HEK293 (cell line): ENCODE measurements around the gene PGAP6.
A peak's percentile ranks its signal among the peaks of the same experiment; 100 is the strongest.

Source experiments
- CTCF ChIA-PET: fragments of 350-600 bp; formaldehyde crosslinking; extraction: SDS; loops from one replicate; lab custom pipeline; 2021; ENCODE audit warnings: antibody characterized with exemption; lab: Yijun Ruan, JAX
- POLR2A ChIA-PET: fragments of 300-600 bp; formaldehyde crosslinking; extraction: SDS; loops from one replicate; lab custom pipeline; 2020; ENCODE audit warnings: antibody characterized with exemption, inconsistent platforms; lab: Yijun Ruan, JAX
- H3K27ac ChIP-seq: fragments of 200-500 bp; sonication (Bioruptor generic); 2 replicates; pipeline ENCODE4 v1.5.1; 2014; ENCODE audit warnings: low read depth, low read length, control low read depth, inconsistent platforms; ENCODE audit errors: extremely low read depth
- H3K36me3 ChIP-seq, 2 experiments: fragments of 200-500 bp in 1 of 2; sonication (Bioruptor generic) in 1 of 2; 1 replicate in 1 of 2; 2 replicates in 1 of 2; pipeline ENCODE4 v1.5.1; 2014 to 2017; ENCODE audit warnings: inconsistent platforms in 2 of 2, low read length in 2 of 2; ENCODE audit not compliant: control insufficient read depth in 2 of 2, insufficient read depth in 1 of 2
- H3K4me1 ChIP-seq: fragments of 200-500 bp; sonication (Bioruptor generic); 2 replicates; pipeline ENCODE4 v1.5.1; 2014; ENCODE audit warnings: mild to moderate bottlenecking, low read length, inconsistent platforms; ENCODE audit not compliant: control insufficient read depth, insufficient read depth
- H3K4me3 ChIP-seq: 2 replicates; pipeline ENCODE4 v1.5.1; 2011; ENCODE audit warnings: low read depth, mild to moderate bottlenecking, control low read depth, low read length, moderate library complexity
- H3K9me3 ChIP-seq: fragments of 200-500 bp; sonication (Bioruptor generic); 2 replicates; pipeline ENCODE4 v1.5.1; 2014; ENCODE audit warnings: low read depth, low read length, inconsistent platforms; ENCODE audit not compliant: control insufficient read depth, insufficient read depth
- BCL6B ChIP-seq: fragments of 450-650 bp; formaldehyde crosslinking; IDR thresholded peaks from 2 replicates; pipeline ENCODE4 v1.5.1; 2017; ENCODE audit warnings: missing biosample characterization, missing genetic modification characterization
- EGR2 ChIP-seq: fragments of 450-650 bp; formaldehyde crosslinking; IDR thresholded peaks from 2 replicates; pipeline ENCODE4 v1.5.1; 2016; ENCODE audit warnings: low read depth, missing biosample characterization, missing genetic modification characterization
- GLIS1 ChIP-seq: fragments of 450-650 bp; formaldehyde crosslinking; IDR thresholded peaks from 2 replicates; pipeline ENCODE4 v1.5.1; 2016; ENCODE audit warnings: missing biosample characterization, missing genetic modification characterization
- HOXD13 ChIP-seq: sonication (generic); formaldehyde crosslinking; IDR thresholded peaks from 2 replicates; pipeline ENCODE4 v1.8.0; 2022; ENCODE audit warnings: missing genetic modification reagents, borderline replicate concordance
- MYNN ChIP-seq: fragments of 450-650 bp; formaldehyde crosslinking; IDR thresholded peaks from 2 replicates; pipeline ENCODE4 v1.5.1; 2016; ENCODE audit warnings: missing biosample characterization, missing genetic modification characterization, borderline replicate concordance
- PATZ1 ChIP-seq: fragments of 450-650 bp; formaldehyde crosslinking; IDR thresholded peaks from 2 replicates; pipeline ENCODE4 v1.5.1; 2016; ENCODE audit warnings: missing biosample characterization, missing genetic modification characterization
- SCRT2 ChIP-seq: fragments of 450-650 bp; formaldehyde crosslinking; IDR thresholded peaks from 2 replicates; pipeline ENCODE4 v1.5.1; 2016; ENCODE audit warnings: missing biosample characterization, missing genetic modification characterization
- TSHZ1 ChIP-seq: fragments of 450-650 bp; formaldehyde crosslinking; IDR thresholded peaks from 2 replicates; pipeline ENCODE4 v1.5.1; 2016; ENCODE audit warnings: missing biosample characterization, missing genetic modification characterization, borderline replicate concordance
- ZIC2 ChIP-seq: fragments of 450-650 bp; formaldehyde crosslinking; IDR thresholded peaks from 2 replicates; pipeline ENCODE4 v1.5.1; 2016; ENCODE audit warnings: missing biosample characterization, missing genetic modification characterization
- ZNF10 ChIP-seq: fragments of 450-650 bp; formaldehyde crosslinking; IDR thresholded peaks from 2 replicates; pipeline ENCODE4 v1.5.1; 2017; ENCODE audit warnings: missing biosample characterization, missing genetic modification characterization
- ZNF140 ChIP-seq: fragments of 450-650 bp; formaldehyde crosslinking; IDR thresholded peaks from 2 replicates; pipeline ENCODE4 v1.5.1; 2016; ENCODE audit warnings: missing biosample characterization, missing genetic modification characterization
- ZNF211 ChIP-seq: fragments of 450-650 bp; formaldehyde crosslinking; IDR thresholded peaks from 2 replicates; pipeline ENCODE4 v1.5.1; 2016; ENCODE audit warnings: low read depth, missing biosample characterization, missing genetic modification characterization
- ZNF248 ChIP-seq: fragments of 450-650 bp; formaldehyde crosslinking; IDR thresholded peaks from 2 replicates; pipeline ENCODE4 v1.5.1; 2017; ENCODE audit warnings: missing biosample characterization, missing genetic modification characterization
- ZNF335 ChIP-seq: fragments of 450-650 bp; formaldehyde crosslinking; conservative IDR thresholded peaks from 2 replicates; pipeline ENCODE4 v1.5.1; 2016; ENCODE audit warnings: missing biosample characterization, missing genetic modification characterization
- ZNF416 ChIP-seq: fragments of 450-650 bp; formaldehyde crosslinking; IDR thresholded peaks from 2 replicates; pipeline ENCODE4 v1.5.1; 2016; ENCODE audit warnings: missing biosample characterization, missing genetic modification characterization
- ZNF426 ChIP-seq: fragments of 450-650 bp; formaldehyde crosslinking; IDR thresholded peaks from 2 replicates; pipeline ENCODE4 v1.5.1; 2017; ENCODE audit warnings: missing biosample characterization, missing genetic modification characterization, mild to moderate bottlenecking, inconsistent platforms, moderate library complexity
- ZNF449 ChIP-seq: fragments of 450-650 bp; formaldehyde crosslinking; IDR thresholded peaks from 2 replicates; pipeline ENCODE4 v1.5.1; 2017; ENCODE audit warnings: missing biosample characterization, mild to moderate bottlenecking, missing genetic modification characterization, moderate library complexity
- ZNF544 ChIP-seq: fragments of 450-650 bp; formaldehyde crosslinking; IDR thresholded peaks from 2 replicates; pipeline ENCODE4 v1.5.0; 2017; ENCODE audit warnings: missing biosample characterization, missing genetic modification characterization
- ZNF558 ChIP-seq: fragments of 450-650 bp; formaldehyde crosslinking; IDR thresholded peaks from 2 replicates; pipeline ENCODE4 v1.5.1; 2016; ENCODE audit warnings: missing biosample characterization, missing genetic modification characterization
- ZNF571 ChIP-seq: fragments of 450-650 bp; formaldehyde crosslinking; IDR thresholded peaks from 2 replicates; pipeline ENCODE4 v1.5.0; 2017; ENCODE audit warnings: missing biosample characterization, missing genetic modification characterization
- ZNF623 ChIP-seq: fragments of 450-650 bp; formaldehyde crosslinking; IDR thresholded peaks from 2 replicates; pipeline ENCODE4 v1.5.1; 2016; ENCODE audit warnings: missing biosample characterization, missing genetic modification characterization
- ZNF692 ChIP-seq: fragments of 450-650 bp; formaldehyde crosslinking; IDR thresholded peaks from 2 replicates; pipeline ENCODE4 v1.5.1; 2016; ENCODE audit warnings: missing biosample characterization, missing genetic modification characterization

Gene PGAP6

GRCh38 chr16:426906-427249, 45.1 kb upstream of the PGAP6 start:
- H3K4me1 ChIP-seq, result peaks cover 11% of the 10 kb centered on the region
- CTCF ChIA-PET, result no interaction called here
- H3K36me3 ChIP-seq, result peaks cover 4 to 19% of the 10 kb centered on the region in 2 experiments; a peak in 2 of 3 replicates
- peak overlapping the region; percentile 78; the same call in 1 of the 2 replicates for H3K27ac ChIP-seq
- no peaks in the 10 kb centered on the region for H3K9me3 ChIP-seq
- TF ChIP-seq GLIS1 (tag by site-specific recombination), result peak; percentile 91
- TF ChIP-seq ZNF335 (tag by site-specific recombination), result peak; percentile 54; the same call in 1 of the 2 replicates
- no peak for TF ChIP-seq ZNF211 (tag by site-specific recombination)
- TF ChIP-seq PATZ1 (tag by site-specific recombination), result peak; percentile 30; the same call in 1 of the 2 replicates
- peak; percentile 44 for TF ChIP-seq ZIC2 (tag by site-specific recombination)
- TF ChIP-seq ZNF571, result no peak
- POLR2A ChIA-PET, result interaction anchor here (0.7 to 3.0 kb wide), 4 partner anchors 12 to 44 kb away, joined by 3 to 14 read pairs (median 3); partner anchors contain the start of gene DECR2
- H3K4me3 ChIP-seq, result peak overlapping the region; percentile 74

GRCh38 chr16:426115-426905, 44.5 kb upstream of the PGAP6 start:
- no peaks in the 10 kb centered on the region for H3K9me3 ChIP-seq
- H3K4me1 ChIP-seq, result peaks cover 11% of the 10 kb centered on the region
- ChIA-PET CTCF (interaction anchor here (1.1 kb wide), 1 partner anchor 69 kb away, joined by 6 read pairs; no protein-coding TSS in a partner anchor), POLR2A (interaction anchor here (1.1 to 3.0 kb wide), 4 partner anchors 24 to 61 kb away, joined by 3 to 14 read pairs (median 3); partner anchors contain the start of gene DECR2)
- peaks cover 4 to 19% of the 10 kb centered on the region in 2 experiments; a peak in 2 of 3 replicates for H3K36me3 ChIP-seq
- peak overlapping the region; percentile 74 for H3K4me3 ChIP-seq
- H3K27ac ChIP-seq, result peak overlapping the region; percentile 78; the same call in 1 of the 2 replicates
- peak; percentile 26; the same call in 1 of the 2 replicates for TF ChIP-seq EGR2
- no peak for TF ChIP-seq ZNF544 (tag by site-specific recombination)
- TF ChIP-seq MYNN (tag by site-specific recombination), result no peak
- TF ChIP-seq ZNF571, result no peak
- TF ChIP-seq ZNF416, result no peak
- TF ChIP-seq ZNF449 (tag by site-specific recombination), result no peak
- TF ChIP-seq ZNF426, result no peak
- TF ChIP-seq ZNF558 (tag by site-specific recombination), result no peak
- TF ChIP-seq BCL6B, result no peak
- TF ChIP-seq ZNF140, result no peak
- TF ChIP-seq ZNF692 (tag by site-specific recombination), result peak; percentile 33; the same call in 1 of the 2 replicates
- TF ChIP-seq TSHZ1, result no peak
- no peak for TF ChIP-seq ZNF248 (tag by site-specific recombination)
- no peak for TF ChIP-seq ZNF623 (tag by site-specific recombination)
- TF ChIP-seq ZNF10 (tag by site-specific recombination), result no peak
- no peak for TF ChIP-seq HOXD13 (CRISPR knock-in tag)
- TF ChIP-seq SCRT2, result no peak
